HEK293 (cell line): Measurements from ENCODE around the gene FLVCR1.
"Not testable (repeated sequence)": the region's sequence is repeated elsewhere in the genome, so short reads cannot be mapped to it uniquely, and the experiment has no call there.

Source experiments
- CTCF ChIA-PET: fragments of 350-600 bp; formaldehyde crosslinking; extraction: SDS; loops from one replicate; lab custom pipeline; 2021; ENCODE audit warnings: antibody characterized with exemption; lab: Yijun Ruan, JAX
- POLR2A ChIA-PET: fragments of 300-600 bp; formaldehyde crosslinking; extraction: SDS; loops from one replicate; lab custom pipeline; 2020; ENCODE audit warnings: antibody characterized with exemption, inconsistent platforms; lab: Yijun Ruan, JAX
- H3K27ac ChIP-seq: fragments of 200-500 bp; sonication (Bioruptor generic); 2 replicates; pipeline ENCODE4 v1.5.1; 2014; ENCODE audit warnings: low read depth, low read length, control low read depth, inconsistent platforms; ENCODE audit errors: extremely low read depth
- H3K36me3 ChIP-seq, 2 experiments: fragments of 200-500 bp in 1 of 2; sonication (Bioruptor generic) in 1 of 2; 1 replicate in 1 of 2; 2 replicates in 1 of 2; pipeline ENCODE4 v1.5.1; 2014 to 2017; ENCODE audit warnings: inconsistent platforms in 2 of 2, low read length in 2 of 2; ENCODE audit not compliant: control insufficient read depth in 2 of 2, insufficient read depth in 1 of 2
- H3K4me1 ChIP-seq: fragments of 200-500 bp; sonication (Bioruptor generic); 2 replicates; pipeline ENCODE4 v1.5.1; 2014; ENCODE audit warnings: mild to moderate bottlenecking, low read length, inconsistent platforms; ENCODE audit not compliant: control insufficient read depth, insufficient read depth
- H3K4me3 ChIP-seq: 2 replicates; pipeline ENCODE4 v1.5.1; 2011; ENCODE audit warnings: low read depth, mild to moderate bottlenecking, control low read depth, low read length, moderate library complexity
- H3K9me3 ChIP-seq: fragments of 200-500 bp; sonication (Bioruptor generic); 2 replicates; pipeline ENCODE4 v1.5.1; 2014; ENCODE audit warnings: low read depth, low read length, inconsistent platforms; ENCODE audit not compliant: control insufficient read depth, insufficient read depth
- ZBTB21 ChIP-seq: fragments of 450-650 bp; formaldehyde crosslinking; IDR thresholded peaks from 2 replicates; pipeline ENCODE4 v1.5.1; 2017; ENCODE audit warnings: missing biosample characterization, missing genetic modification characterization
- ZNF155 ChIP-seq: fragments of 450-650 bp; formaldehyde crosslinking; IDR thresholded peaks from 2 replicates; pipeline ENCODE4 v1.5.1; 2016; ENCODE audit warnings: missing biosample characterization, missing genetic modification characterization
- ZNF175 ChIP-seq: fragments of 450-650 bp; formaldehyde crosslinking; IDR thresholded peaks from 2 replicates; pipeline ENCODE4 v1.5.1; 2016; ENCODE audit warnings: missing biosample characterization, missing genetic modification characterization
- ZNF585B ChIP-seq: fragments of 450-650 bp; formaldehyde crosslinking; IDR thresholded peaks from 2 replicates; pipeline ENCODE4 v1.5.1; 2016; ENCODE audit warnings: missing biosample characterization, missing genetic modification characterization
- ZNF692 ChIP-seq: fragments of 450-650 bp; formaldehyde crosslinking; IDR thresholded peaks from 2 replicates; pipeline ENCODE4 v1.5.1; 2016; ENCODE audit warnings: missing biosample characterization, missing genetic modification characterization
- TF ChIP-seq, protein P1 (sequence below): fragments of 450-650 bp; formaldehyde crosslinking; IDR thresholded peaks from 2 replicates; pipeline ENCODE4 v1.5.1; 2016; ENCODE audit warnings: missing biosample characterization, missing genetic modification characterization
- TF ChIP-seq, protein P2 (sequence below): fragments of 450-650 bp; formaldehyde crosslinking; IDR thresholded peaks from 2 replicates; pipeline ENCODE4 v1.5.1; 2017; ENCODE audit warnings: missing biosample characterization, missing genetic modification characterization
- TF ChIP-seq, protein P3 (sequence below): fragments of 450-650 bp; formaldehyde crosslinking; IDR thresholded peaks from 2 replicates; pipeline ENCODE4 v1.5.0; 2017; ENCODE audit warnings: missing biosample characterization, missing genetic modification characterization, borderline replicate concordance

FLVCR1 gene

DNA sequence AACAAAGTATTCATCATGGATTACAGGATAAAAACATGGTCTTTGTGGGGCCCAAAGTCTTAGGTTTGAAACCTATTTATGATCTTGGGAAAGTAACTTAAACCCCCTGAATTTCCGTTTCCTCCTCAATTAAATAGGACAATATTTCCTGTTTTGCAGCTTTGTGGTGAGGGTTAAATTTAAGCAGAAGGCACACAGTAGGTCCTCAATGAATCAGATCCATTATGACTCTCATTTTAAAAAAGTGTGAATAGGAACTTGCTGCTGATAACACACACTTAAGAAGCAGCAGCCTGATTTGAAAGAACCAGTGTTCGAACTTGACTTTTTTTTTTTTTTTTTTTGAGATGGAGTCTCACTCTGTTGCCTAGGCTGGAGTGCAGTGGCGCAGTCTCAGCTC, 50.9 kb downstream of the FLVCR1 start (continued):
- TF ChIP-seq, protein P1, sequence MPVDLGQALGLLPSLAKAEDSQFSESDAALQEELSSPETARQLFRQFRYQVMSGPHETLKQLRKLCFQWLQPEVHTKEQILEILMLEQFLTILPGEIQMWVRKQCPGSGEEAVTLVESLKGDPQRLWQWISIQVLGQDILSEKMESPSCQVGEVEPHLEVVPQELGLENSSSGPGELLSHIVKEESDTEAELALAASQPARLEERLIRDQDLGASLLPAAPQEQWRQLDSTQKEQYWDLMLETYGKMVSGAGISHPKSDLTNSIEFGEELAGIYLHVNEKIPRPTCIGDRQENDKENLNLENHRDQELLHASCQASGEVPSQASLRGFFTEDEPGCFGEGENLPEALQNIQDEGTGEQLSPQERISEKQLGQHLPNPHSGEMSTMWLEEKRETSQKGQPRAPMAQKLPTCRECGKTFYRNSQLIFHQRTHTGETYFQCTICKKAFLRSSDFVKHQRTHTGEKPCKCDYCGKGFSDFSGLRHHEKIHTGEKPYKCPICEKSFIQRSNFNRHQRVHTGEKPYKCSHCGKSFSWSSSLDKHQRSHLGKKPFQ (tag by site-specific recombination), result no peak
- TF ChIP-seq ZNF155 (tag by site-specific recombination), result no peak
- TF ChIP-seq ZBTB21, result no peak
- no peak for TF ChIP-seq ZNF175
- TF ChIP-seq, protein P2, sequence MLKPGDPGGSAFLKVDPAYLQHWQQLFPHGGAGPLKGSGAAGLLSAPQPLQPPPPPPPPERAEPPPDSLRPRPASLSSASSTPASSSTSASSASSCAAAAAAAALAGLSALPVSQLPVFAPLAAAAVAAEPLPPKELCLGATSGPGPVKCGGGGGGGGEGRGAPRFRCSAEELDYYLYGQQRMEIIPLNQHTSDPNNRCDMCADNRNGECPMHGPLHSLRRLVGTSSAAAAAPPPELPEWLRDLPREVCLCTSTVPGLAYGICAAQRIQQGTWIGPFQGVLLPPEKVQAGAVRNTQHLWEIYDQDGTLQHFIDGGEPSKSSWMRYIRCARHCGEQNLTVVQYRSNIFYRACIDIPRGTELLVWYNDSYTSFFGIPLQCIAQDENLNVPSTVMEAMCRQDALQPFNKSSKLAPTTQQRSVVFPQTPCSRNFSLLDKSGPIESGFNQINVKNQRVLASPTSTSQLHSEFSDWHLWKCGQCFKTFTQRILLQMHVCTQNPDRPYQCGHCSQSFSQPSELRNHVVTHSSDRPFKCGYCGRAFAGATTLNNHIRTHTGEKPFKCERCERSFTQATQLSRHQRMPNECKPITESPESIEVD (tag by site-specific recombination), result no peak

GRCh38 chr1:212909652-212910063, 51.6 kb downstream of the FLVCR1 start:
- H3K9me3 ChIP-seq, result no peaks in the 10 kb centered on the region
- no peak overlapping the region for H3K4me3 ChIP-seq
- ChIA-PET CTCF (no interaction called here), POLR2A (no interaction called here)
- TF ChIP-seq ZNF692 (tag by site-specific recombination) (no peak), ZNF585B (tag by site-specific recombination) (no peak)
- TF ChIP-seq, protein P3, sequence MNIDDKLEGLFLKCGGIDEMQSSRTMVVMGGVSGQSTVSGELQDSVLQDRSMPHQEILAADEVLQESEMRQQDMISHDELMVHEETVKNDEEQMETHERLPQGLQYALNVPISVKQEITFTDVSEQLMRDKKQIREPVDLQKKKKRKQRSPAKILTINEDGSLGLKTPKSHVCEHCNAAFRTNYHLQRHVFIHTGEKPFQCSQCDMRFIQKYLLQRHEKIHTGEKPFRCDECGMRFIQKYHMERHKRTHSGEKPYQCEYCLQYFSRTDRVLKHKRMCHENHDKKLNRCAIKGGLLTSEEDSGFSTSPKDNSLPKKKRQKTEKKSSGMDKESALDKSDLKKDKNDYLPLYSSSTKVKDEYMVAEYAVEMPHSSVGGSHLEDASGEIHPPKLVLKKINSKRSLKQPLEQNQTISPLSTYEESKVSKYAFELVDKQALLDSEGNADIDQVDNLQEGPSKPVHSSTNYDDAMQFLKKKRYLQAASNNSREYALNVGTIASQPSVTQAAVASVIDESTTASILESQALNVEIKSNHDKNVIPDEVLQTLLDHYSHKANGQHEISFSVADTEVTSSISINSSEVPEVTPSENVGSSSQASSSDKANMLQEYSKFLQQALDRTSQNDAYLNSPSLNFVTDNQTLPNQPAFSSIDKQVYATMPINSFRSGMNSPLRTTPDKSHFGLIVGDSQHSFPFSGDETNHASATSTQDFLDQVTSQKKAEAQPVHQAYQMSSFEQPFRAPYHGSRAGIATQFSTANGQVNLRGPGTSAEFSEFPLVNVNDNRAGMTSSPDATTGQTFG (tag by site-specific recombination), result no peak
- H3K4me1 ChIP-seq, result no peaks in the 10 kb centered on the region
- H3K27ac ChIP-seq, result no peak overlapping the region
- no peaks in the 10 kb centered on the region for H3K36me3 ChIP-seq

- H3K4me3 ChIP-seq, POLR2A ChIA-PET, H3K4me1 ChIP-seq, H3K36me3 ChIP-seq, CTCF ChIA-PET, H3K27ac ChIP-seq, H3K9me3 ChIP-seq: not testable (repeated sequence)
Observed at GRCh38 chr1:212910213-212910612, 52.1 kb downstream of the FLVCR1 start.

GRCh38 chr1:212913638-212914037, 55.6 kb downstream of the FLVCR1 start:
- POLR2A ChIA-PET, CTCF ChIA-PET, H3K27ac ChIP-seq, H3K4me1 ChIP-seq, H3K4me3 ChIP-seq, H3K9me3 ChIP-seq, H3K36me3 ChIP-seq: not testable (repeated sequence)

GRCh38 chr1:212914110-212914509, 56.0 kb downstream of the FLVCR1 start:
- H3K4me3 ChIP-seq, H3K36me3 ChIP-seq, CTCF ChIA-PET, H3K27ac ChIP-seq, H3K9me3 ChIP-seq, POLR2A ChIA-PET, H3K4me1 ChIP-seq: not testable (repeated sequence)
